Measurements from ENCODE around the gene TFAP2E.
"Not testable (repeated sequence)": the region's sequence is repeated elsewhere in the genome, so short reads cannot be mapped to it uniquely, and the experiment has no call there.

GRCh38 chr1:35576766-35577070, 3.6 kb downstream of the TFAP2E start:
- TF ChIP-seq, protein P1, sequence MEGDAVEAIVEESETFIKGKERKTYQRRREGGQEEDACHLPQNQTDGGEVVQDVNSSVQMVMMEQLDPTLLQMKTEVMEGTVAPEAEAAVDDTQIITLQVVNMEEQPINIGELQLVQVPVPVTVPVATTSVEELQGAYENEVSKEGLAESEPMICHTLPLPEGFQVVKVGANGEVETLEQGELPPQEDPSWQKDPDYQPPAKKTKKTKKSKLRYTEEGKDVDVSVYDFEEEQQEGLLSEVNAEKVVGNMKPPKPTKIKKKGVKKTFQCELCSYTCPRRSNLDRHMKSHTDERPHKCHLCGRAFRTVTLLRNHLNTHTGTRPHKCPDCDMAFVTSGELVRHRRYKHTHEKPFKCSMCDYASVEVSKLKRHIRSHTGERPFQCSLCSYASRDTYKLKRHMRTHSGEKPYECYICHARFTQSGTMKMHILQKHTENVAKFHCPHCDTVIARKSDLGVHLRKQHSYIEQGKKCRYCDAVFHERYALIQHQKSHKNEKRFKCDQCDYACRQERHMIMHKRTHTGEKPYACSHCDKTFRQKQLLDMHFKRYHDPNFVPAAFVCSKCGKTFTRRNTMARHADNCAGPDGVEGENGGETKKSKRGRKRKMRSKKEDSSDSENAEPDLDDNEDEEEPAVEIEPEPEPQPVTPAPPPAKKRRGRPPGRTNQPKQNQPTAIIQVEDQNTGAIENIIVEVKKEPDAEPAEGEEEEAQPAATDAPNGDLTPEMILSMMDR (IDR thresholded peaks at IDR 0.05; ENCODE audit: low read depth, low read length) = not testable (repeated sequence)
- not testable (repeated sequence) for TF ChIP-seq EZH2phosphoT487 (IDR thresholded peaks at IDR 0.05; ENCODE audit: low read depth)
